ENCODE results near the gene NDFIP2.

DNA sequence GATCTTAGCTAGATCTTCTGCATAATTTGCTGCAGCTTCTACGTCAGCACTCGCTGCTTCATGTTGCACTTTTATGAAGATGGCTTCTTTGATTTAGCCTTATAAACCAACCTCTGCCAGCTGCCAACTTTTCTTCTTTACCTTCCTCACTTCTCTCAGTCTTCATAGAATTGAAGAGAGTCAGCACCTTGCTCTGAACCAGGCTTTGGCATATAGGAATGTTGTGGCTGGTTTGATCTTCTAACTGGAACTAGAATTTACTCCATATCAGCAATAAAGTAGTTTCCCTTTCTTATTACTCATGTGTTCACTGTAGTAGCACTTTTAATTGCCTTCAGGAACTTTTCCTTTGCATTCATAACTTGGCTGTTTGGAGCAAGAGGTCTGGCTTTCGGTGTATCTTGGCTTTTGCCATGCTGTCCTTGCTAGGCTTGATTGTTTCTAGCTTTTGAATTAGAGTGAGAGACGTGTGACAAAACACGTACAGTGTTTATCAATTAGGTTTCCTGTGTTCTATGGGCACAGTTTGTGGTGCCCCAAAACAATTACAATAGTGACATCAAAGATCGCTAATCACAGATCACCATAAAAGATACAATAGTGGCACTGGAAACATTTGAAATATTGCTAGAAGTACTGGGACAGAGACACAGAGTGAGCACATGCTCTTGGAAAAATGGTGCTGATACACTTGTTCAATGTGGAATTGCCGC, 50.7 kb downstream of the NDFIP2 start:
- TF ChIP-seq RAD21 (IDR thresholded peaks at IDR 0.05; ENCODE audit: low read length) (no peak), RCOR1 (IDR thresholded peaks at IDR 0.05; ENCODE audit: low read length) (no peak), FOSL2 (IDR thresholded peaks at IDR 0.05; ENCODE audit: borderline replicate concordance, low read depth) (no peak), REST (IDR thresholded peaks at IDR 0.05; ENCODE audit: low read depth, low read length) (no peak), GABPA (IDR thresholded peaks at IDR 0.05; ENCODE audit: low read depth) (no peak)
- TF ChIP-seq, protein P1, sequence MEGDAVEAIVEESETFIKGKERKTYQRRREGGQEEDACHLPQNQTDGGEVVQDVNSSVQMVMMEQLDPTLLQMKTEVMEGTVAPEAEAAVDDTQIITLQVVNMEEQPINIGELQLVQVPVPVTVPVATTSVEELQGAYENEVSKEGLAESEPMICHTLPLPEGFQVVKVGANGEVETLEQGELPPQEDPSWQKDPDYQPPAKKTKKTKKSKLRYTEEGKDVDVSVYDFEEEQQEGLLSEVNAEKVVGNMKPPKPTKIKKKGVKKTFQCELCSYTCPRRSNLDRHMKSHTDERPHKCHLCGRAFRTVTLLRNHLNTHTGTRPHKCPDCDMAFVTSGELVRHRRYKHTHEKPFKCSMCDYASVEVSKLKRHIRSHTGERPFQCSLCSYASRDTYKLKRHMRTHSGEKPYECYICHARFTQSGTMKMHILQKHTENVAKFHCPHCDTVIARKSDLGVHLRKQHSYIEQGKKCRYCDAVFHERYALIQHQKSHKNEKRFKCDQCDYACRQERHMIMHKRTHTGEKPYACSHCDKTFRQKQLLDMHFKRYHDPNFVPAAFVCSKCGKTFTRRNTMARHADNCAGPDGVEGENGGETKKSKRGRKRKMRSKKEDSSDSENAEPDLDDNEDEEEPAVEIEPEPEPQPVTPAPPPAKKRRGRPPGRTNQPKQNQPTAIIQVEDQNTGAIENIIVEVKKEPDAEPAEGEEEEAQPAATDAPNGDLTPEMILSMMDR (IDR thresholded peaks at IDR 0.05): no peak
